Measurements from ENCODE around the gene FADS6.
"Not testable (repeated sequence)": the region's sequence is repeated elsewhere in the genome, so short reads cannot be mapped to it uniquely, and the experiment has no call there.

The FADS6 gene

GRCh38 chr17:74920642-74921025 lies 27.2 kb upstream of the FADS6 start:
- FAIRE-seq = no peak

GRCh38 chr17:74920306-74920620 lies 26.8 kb upstream of the FADS6 start:
- no peak for FAIRE-seq

GRCh38 chr17:74919440-74920305 lies 26.2 kb upstream of the FADS6 start:
- no peak for FAIRE-seq

GRCh38 chr17:74918906-74919305 lies 25.5 kb upstream of the FADS6 start:
- no peak for FAIRE-seq

GRCh38 chr17:74917430-74917829 lies 24.0 kb upstream of the FADS6 start:
- FAIRE-seq = no peak

GRCh38 chr17:74916851-74917199 lies 23.4 kb upstream of the FADS6 start:
- no peak for FAIRE-seq

- FAIRE-seq = no peak
Measured at GRCh38 chr17:74916136-74916850, 22.9 kb upstream of the FADS6 start.

- FAIRE-seq = not testable (repeated sequence)
Measured at GRCh38 chr17:74911423-74911822, 18.0 kb upstream of the FADS6 start.

- not testable (repeated sequence) for FAIRE-seq
Measured at GRCh38 chr17:74909097-74909496, 15.7 kb upstream of the FADS6 start.

- FAIRE-seq = no peak
Measured at GRCh38 chr17:74907012-74907411, 13.6 kb upstream of the FADS6 start.

GRCh38 chr17:74906214-74906793 lies 12.9 kb upstream of the FADS6 start:
- FAIRE-seq = not testable (repeated sequence)

- no peak for FAIRE-seq
Measured at GRCh38 chr17:74904687-74905409, 11.4 kb upstream of the FADS6 start.

- no peak for FAIRE-seq
Measured at GRCh38 chr17:74903671-74904070, 10.2 kb upstream of the FADS6 start.

GRCh38 chr17:74903034-74903433 lies 9.6 kb upstream of the FADS6 start:
- FAIRE-seq = no peak

GRCh38 chr17:74901353-74902135 lies 8.1 kb upstream of the FADS6 start:
- no peak for FAIRE-seq

- no peak for FAIRE-seq
Measured at GRCh38 chr17:74900208-74900607, 6.8 kb upstream of the FADS6 start.

- no peak for FAIRE-seq
Measured at GRCh38 chr17:74898376-74898946, 5.0 kb upstream of the FADS6 start.

GRCh38 chr17:74893936-74894671 lies 671 bp upstream of the FADS6 start:
- no peak for FAIRE-seq

GRCh38 chr17:74892013-74892841 lies 1.2 kb downstream of the FADS6 start:
- no peak for FAIRE-seq

- FAIRE-seq = no peak
Measured at GRCh38 chr17:74890554-74890953, 2.9 kb downstream of the FADS6 start.

GRCh38 chr17:74888469-74888868 lies 5.0 kb downstream of the FADS6 start:
- no peak for FAIRE-seq

Measured in G401.6 (cell line).